Measurements from ENCODE around the gene WIPF1.

Gene WIPF1

GRCh38 chr2:174594456-174594855 is 3.1 kb downstream of the WIPF1 start:
- no peak for DNase-seq

- DNase-seq = no peak
Measured at GRCh38 chr2:174593574-174594203, 3.9 kb downstream of the WIPF1 start.

- no peak for DNase-seq
Measured at GRCh38 chr2:174593041-174593440, 4.6 kb downstream of the WIPF1 start.

- DNase-seq = no peak
Measured at GRCh38 chr2:174591740-174592139, 5.9 kb downstream of the WIPF1 start.

- peak; percentile 70 for DNase-seq
Measured at GRCh38 chr2:174590928-174591648, 6.5 kb downstream of the WIPF1 start.

- DNase-seq = no peak
Measured at GRCh38 chr2:174590346-174590745, 7.3 kb downstream of the WIPF1 start.

- no peak for DNase-seq
Measured at GRCh38 chr2:174589334-174589733, 8.3 kb downstream of the WIPF1 start.

- DNase-seq = no peak
Measured at GRCh38 chr2:174588463-174588862, 9.1 kb downstream of the WIPF1 start.

GRCh38 chr2:174587579-174587978 is 10.0 kb downstream of the WIPF1 start:
- DNase-seq = no peak

- DNase-seq = no peak
Measured at GRCh38 chr2:174586418-174587295, 10.9 kb downstream of the WIPF1 start.

GRCh38 chr2:174585657-174586252 is 11.8 kb downstream of the WIPF1 start:
- DNase-seq = no peak

GRCh38 chr2:174585146-174585545 is 12.5 kb downstream of the WIPF1 start:
- DNase-seq = no peak

- DNase-seq = no peak
Measured at GRCh38 chr2:174581491-174581890, 16.1 kb downstream of the WIPF1 start.

- DNase-seq = no peak
Measured at GRCh38 chr2:174580951-174581350, 16.7 kb downstream of the WIPF1 start.

- DNase-seq = peak; percentile 42
Measured at GRCh38 chr2:174577967-174578589, 19.5 kb downstream of the WIPF1 start.

- no peak for DNase-seq
Measured at GRCh38 chr2:174575124-174575776, 22.4 kb downstream of the WIPF1 start.

GRCh38 chr2:174574657-174575056 is 22.9 kb downstream of the WIPF1 start:
- DNase-seq = no peak

- DNase-seq = no peak
Measured at GRCh38 chr2:174573621-174574081, 24.0 kb downstream of the WIPF1 start.

GRCh38 chr2:174572556-174572955 is 25.0 kb downstream of the WIPF1 start:
- no peak for DNase-seq

GRCh38 chr2:174571669-174572323 is 25.8 kb downstream of the WIPF1 start:
- DNase-seq = no peak

- no peak for DNase-seq
Measured at GRCh38 chr2:174570318-174570958, 27.2 kb downstream of the WIPF1 start.

Measured in NCI-H82 (cell line).